Hepatic stellate cell (primary cell): ENCODE measurements around the gene KCNH5.
A peak's percentile ranks its signal among the peaks of the same experiment; 100 is the strongest.

Experiments
- DNase-seq: peaks from one replicate; pipeline ENCODE4 v3.0.0; 2011; ENCODE audit warnings: low spot score

KCNH5 gene, protein sequence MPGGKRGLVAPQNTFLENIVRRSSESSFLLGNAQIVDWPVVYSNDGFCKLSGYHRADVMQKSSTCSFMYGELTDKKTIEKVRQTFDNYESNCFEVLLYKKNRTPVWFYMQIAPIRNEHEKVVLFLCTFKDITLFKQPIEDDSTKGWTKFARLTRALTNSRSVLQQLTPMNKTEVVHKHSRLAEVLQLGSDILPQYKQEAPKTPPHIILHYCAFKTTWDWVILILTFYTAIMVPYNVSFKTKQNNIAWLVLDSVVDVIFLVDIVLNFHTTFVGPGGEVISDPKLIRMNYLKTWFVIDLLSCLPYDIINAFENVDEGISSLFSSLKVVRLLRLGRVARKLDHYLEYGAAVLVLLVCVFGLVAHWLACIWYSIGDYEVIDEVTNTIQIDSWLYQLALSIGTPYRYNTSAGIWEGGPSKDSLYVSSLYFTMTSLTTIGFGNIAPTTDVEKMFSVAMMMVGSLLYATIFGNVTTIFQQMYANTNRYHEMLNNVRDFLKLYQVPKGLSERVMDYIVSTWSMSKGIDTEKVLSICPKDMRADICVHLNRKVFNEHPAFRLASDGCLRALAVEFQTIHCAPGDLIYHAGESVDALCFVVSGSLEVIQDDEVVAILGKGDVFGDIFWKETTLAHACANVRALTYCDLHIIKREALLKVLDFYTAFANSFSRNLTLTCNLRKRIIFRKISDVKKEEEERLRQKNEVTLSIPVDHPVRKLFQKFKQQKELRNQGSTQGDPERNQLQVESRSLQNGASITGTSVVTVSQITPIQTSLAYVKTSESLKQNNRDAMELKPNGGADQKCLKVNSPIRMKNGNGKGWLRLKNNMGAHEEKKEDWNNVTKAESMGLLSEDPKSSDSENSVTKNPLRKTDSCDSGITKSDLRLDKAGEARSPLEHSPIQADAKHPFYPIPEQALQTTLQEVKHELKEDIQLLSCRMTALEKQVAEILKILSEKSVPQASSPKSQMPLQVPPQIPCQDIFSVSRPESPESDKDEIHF

DNA sequence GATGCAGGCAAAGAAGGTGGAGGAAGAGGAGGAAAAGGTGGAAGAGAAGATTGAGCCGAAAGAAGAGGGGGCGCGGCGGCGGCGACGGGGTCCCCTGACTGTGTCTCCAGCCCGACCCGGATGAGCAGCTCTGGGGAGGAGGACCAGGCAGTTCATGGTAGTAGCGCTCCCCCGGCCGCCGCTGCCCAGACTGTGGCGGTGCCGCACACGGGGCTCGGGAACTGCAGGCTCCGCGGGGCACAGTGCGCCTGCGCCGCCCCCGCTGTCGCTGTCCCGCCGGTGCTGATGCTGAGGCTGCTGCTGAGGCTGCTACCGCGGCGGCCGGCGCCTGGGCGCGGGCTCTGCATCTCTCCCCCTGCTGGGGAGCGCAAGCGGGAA, at the start of gene KCNH5:
KCNH5 (minus strand) TSS at position 225 of the 378 bp plus-strand sequence. CDS start 272 bp downstream, outside the sequence.
- peak; percentile 78 for DNase-seq

DNA sequence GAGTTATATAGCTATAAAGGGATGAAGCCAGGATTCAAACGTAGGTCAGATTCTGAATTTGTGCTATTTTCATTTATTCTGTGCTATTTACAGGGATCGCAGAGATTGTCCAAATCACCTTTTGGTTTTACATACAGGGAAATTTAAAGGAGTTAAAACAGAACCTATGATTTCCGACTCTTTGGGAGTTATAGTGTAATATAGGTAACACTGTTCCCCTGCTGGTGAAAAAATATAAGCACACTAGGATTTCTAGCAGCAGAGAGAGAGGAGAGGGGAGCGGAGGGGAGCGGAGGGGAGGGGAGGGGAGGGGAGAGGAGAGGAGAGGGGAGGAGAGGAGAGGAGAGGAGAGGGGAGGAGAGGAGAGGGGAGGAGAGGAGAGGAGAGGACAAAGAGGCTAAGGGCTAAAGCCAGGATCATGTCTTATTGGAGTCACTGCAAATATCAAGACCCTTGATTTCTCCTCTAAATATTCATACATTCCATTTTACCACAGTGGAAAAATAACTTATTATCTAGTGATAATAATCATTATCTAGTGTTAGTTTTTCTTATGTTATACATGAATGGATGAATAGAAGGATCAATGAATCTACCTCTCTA, 46.2 kb upstream of the KCNH5 start:
- DNase-seq: no peak

DNA sequence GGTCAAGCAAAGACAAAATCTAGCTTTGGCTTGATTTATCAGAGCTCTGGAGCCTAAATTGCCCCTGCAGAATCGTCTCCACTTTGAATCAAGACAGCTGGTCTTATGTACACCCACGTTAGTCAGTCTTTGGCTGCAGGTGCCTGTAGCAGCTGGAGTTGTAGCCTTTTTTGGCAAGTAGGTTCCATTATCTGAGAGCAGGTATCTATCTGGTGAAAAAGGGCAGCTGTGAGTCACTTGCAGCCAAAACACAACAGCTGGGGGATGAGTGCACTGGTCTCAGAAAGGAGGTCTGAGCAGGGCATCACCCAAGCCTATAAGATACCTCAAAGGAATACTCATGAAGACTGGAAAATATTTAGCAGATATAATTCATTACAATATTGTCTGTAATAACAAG, 43.6 kb upstream of the KCNH5 start:
- DNase-seq: no peak

DNA sequence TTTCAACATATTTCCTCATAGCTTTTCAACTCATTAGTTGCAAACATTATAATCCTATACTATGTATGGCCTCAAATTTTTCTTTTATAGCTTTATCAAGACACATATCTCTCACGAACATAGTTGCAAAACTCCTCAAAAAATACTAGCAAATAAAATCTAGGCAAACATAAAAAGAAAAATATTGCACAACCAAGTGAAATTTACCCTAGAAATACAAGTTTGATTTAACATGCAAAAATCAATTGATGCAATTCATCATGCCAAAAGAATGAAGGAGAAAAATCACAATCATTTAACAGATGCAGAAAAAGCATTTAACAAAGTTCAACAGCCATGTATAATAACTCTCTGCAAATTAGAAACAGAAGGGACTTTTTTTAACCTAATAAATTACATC, 33.3 kb upstream of the KCNH5 start:
- no peak for DNase-seq

DNA sequence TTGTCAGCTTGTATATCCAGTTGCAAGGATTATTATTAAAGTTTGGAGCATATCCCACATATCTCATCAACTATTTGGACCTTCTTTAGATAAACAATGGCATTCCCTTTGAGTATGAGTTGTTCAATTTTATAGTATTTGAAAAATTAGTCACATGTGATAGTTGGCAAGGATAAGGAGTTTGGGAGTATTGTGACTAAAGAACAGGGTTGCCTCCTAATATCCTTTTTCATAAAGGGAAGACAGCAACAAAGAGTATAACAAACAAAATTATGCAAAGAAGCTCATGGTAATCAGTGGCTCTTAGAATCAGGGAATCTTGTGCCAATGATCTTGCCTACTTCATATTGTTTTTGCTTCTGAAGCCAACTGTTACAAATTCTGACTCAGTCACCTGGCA, 31.2 kb upstream of the KCNH5 start:
- DNase-seq: no peak

DNA sequence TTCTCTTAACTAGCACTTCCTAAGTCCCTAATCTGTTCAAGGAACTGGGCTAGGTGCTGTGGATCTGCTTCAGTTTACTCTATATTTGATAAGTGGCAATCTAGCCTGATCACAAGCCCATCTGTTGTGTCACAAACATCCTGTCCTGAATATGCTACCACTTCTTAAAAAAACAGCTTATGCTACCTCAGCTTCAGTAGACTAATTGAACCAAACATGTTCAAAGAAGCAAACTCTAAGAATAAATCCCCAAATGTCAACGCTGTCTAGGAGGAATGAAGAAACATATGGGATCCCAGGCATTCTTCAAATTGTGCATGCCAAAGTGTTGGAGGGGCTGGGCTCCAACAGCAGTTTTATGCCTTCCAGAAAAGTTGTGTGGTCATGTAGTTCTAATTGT, 10.4 kb upstream of the KCNH5 start:
- no peak for DNase-seq

DNA sequence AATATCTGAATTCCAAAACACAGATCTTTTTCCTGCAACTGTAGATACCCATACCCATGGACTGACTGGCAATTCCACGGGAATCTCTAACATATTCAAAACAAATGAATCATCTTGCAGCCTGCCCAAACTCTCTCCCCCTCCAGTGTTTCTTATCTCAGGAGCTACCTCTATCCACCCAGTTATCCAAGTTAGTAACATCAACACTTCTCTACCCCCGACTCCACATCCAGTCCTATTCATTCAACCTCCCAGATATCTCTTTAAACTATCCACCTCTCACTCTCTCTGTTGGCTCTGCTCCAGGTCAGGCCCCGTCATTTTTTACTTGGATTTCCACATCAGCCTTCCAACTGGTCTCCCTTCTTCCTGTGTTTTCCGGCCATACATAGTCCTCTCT, 6.7 kb upstream of the KCNH5 start:
- DNase-seq: no peak

DNA sequence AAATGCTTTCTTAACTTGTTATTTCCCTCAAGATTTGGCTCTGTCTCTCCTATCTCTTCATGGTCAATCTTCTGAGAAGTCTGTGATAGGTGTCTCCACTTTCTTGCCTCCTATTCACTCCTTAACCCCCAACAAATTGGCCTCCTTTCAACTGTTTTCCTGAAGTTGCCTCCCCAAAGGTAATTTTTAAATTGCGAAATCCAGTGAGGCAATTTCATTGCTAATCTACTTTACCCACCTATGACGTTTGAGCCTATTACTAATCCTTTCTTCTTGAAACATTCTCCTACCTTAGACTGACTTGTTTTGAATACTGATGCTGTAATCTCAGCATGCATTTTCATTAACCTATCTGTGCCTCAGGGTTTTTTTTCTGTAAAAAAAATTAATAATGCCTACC, 6.0 kb upstream of the KCNH5 start:
- no peak for DNase-seq

DNA sequence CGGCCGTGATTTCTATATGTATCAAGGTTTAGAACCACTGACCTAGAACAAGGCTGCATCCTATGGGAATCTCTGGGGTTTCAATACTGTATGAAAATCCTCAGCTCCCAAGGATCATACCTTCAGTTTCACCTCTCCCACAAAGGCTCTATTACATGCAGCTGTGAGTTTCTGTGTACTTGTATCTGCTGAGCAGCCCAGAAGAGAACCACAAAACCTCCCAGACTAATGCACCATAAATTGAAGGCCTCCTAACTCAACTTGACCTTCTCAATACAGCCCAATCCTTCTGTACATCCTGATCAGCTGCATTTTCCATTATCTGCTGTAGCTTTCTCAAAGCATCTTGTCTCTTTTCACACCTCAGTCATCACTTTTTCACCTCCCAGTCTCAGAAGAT, 5.4 kb upstream of the KCNH5 start:
- DNase-seq: no peak

DNA sequence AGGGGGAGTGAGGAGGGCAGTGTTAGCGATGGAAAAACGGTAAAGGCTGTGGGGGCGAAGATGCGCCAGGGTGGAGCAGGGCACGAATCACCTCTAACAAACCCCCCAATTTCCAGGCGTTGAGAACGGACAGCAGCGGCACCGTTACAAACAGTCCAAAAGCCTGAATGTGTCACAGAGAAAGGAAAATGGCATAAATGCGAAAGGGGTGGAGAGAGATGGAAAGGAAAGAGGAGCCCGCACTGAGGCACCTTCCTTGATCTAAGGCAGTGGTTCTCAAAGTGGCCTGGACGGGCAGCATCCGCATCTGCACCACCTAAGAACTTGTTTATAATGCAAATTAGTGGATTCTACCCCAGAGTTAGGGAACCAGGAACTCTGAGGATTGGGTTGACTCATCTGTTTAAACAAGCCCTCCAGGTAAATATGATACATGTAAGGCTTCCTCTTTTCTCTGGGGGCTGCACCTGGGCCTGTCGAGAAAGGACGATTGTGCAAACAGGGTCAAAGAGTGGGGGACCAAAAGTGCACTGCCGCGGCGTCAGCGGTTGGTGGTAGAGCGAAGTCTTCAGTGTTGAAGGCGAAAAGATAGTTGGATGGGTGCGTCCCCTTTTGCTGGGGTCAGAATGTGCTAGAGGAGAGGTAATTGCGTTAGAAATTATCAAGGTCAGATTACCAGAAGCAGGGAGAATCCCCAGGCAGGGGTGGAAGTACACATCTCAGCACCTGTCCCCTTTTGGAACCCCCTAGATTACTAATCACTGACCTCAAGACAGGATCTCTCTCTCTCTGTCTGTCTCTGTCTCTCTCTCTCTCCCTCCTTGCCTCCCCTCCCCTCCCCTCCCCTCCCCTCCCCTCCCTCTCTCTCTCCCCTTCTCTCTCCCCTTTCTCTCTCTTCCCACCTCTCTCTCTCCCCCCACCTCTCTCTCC, 1.3 kb upstream of the KCNH5 start:
- no peak for DNase-seq

DNA sequence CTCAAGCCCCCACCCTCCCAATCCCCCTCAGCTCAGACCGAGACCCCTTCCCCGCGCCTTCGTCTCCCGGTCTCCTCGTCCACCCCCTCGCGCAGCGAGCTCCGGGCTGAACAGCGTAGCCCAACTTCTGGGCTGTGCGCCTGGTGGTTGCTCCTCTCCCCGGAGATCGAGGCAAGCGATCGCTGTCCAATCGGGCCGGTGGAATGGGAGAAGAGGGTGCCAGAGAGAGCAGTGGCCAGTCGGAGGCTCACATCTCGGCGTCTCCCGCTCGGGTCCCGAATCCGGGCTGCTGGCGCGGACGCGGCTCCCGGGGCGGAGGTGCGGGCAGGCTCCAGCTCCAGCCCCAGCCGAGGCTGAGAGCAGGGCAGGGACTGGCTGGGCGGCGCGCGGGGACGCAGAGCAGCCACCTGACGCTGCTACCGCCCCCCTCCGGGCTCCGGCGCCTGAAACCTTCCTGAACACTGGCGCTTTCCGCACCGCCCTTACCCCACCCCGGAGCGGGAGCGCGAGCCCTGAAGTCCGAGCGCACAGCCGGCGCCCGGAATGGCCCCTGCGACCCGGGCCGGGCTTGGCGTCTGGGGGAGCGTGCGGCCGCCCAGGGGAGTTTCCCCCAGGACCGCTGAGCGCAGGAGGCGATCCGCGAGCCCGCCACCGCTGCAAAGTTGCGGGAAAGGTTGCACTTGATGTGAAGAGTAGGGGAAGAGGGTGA, 508 bp upstream of the KCNH5 start:
- peak; percentile 50 for DNase-seq

DNA sequence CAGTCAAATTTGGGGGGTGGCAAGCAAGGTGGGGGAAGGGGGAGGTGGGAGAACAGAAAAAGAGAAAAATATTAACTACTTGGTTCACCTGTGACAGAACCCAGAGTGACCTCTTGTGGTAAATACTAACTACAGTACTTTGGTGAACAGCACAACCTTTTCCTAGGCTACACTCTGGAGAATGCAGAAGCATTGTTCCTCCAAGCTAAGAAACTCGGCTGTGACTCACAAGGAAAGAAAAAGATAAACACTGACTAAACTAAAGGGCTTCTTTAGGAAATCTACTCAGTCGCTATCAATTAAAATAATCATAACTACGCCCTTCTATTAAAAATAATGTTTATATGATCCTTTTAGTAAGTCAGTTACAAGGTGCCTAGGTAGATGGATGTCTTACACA, 5.4 kb downstream of the KCNH5 start:
- DNase-seq: no peak

DNA sequence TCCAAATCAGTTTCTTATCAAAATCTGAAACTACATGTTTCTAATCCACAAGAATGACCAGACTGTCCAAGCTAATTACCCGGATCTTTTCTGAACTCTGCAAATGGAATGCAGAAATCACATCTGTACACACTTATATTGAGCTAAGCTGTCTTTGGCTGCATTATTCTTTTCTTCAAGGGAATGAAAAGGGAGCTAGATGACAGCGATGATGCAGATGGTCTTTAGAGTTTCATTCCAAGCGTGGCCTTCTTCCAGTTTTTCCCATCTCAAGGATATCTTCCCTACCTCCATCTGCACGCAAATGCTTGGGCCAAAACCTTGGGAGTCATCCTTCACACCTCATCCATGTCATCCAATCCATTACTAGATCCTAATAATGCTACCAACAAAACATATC, 12.6 kb downstream of the KCNH5 start:
- DNase-seq: no peak

DNA sequence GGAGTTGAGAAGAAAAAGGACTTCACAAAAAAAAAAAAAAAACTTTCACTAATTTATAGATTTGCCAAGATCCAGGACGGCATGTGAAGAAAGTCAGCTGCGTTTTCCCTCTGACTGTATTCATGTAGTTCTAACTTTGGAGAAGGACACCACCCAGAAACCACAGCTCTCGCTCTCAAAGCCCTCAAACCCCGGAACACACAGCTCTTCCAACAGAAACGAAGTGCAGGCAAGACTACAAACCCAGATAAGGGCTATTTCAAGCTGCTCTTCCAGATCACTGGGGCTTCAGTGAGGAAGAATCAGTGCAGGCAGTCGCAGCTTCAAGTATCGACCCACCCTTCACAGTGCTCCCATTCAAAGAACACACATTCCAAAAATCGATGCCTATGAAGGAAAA, 13.2 kb downstream of the KCNH5 start:
- no peak for DNase-seq

DNA sequence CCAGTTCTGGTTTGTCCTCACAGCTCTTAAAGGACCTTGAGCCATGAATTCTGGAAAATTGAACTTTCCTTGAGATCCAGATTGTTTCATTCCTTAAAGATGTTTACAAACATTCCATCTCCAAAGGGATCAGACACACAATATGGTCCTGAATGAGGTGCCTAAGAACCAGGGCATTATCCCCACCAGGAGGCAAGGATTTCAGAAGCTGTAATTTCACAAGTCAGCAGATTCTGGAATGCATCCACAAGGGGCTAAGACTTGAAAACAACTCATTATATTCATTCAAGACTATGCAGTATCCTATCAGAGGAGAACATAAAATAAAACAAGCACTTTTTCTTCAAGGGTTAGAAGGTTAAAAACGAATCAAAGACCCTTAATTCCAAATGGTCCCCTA, 15.1 kb downstream of the KCNH5 start:
- no peak for DNase-seq

DNA sequence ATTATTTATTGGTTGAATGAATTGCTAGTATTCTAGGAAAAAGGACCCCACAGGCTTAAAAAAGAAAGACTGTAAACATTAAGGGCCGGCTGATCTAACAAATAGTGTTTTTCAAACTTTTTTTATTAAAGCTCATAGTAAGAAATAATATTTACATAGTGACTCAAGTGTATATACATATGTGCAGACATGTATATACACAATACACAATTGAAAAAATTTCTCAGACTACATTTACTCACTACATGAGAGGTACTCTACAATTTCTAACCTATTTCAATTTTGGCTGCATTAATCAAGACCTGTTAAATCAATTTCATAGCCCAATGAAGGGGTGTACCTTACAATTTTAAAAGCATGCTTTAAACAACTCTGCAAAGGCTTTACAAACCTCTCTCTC, 17.5 kb downstream of the KCNH5 start:
- no peak for DNase-seq

DNA sequence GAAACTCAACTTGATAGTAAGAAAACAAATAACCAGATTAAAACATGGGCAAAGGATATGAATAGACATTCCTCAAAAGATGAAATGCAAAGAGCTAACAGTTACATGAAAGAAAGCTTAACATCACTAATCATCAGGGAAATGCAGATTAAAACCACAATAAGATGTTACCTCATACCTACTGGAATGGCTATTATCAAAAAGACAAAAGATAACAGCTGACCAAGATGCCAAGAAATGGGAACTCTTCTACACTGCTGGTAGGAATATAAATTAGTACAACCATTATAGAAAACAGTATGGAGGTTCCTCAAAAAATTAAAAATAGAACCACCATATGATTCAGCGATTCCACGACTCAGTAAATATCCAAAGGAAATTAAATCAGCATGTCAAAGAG, 18.8 kb downstream of the KCNH5 start:
- DNase-seq: no peak

DNA sequence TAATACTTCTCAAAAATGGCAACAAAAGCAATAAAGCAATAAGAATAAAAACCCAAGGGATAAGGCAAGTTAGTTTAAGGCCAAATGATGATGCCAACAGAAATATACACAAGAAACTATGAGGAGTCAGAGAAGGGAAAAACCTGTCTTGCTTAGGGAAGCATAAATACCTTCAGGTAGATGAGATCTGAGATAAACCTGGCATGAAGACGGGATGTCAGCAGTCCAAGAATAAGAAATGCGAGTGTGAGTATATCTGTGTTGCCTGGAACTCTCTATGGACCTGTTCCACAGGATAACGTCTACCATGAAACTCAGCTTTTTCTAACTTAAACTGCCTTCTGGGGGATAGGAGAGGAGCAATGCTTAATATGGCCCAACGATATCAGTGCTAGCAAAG, 30.6 kb downstream of the KCNH5 start:
- no peak for DNase-seq

DNA sequence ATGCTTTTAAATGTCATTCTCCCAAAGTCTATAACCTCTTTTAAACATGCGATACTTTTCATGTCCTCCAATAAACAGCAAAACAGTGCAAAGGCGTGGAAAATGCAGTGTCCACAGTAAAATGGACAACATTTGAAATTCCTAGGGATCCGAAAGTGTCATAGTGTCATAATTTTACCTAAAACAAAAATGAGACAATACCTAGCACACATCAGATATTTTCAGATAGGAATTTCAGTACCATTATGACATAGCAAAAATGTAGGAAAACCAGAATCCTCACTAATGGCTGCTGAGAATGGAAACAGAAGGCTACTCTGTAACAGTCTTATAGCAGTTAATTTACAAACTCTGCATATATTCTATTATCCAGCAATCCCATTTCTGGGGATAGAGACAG, 33.1 kb downstream of the KCNH5 start:
- no peak for DNase-seq

DNA sequence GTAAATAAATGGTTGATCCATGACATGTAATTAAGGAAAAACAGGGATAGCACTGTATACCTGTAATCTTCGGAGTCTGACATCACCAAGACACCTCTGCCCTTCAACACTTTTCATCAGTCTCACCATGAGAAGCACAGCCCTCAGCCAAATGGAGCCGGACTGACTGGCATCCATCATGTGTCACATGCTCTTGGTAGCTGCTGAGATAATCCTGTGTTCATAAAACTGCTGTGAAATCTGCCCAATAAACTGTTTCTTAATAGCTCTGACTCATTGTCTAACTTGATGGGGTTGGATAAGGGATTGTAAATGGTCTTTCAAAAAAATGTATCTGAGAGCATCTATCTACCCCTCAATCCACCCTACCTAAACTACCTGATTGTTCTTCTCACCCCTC, 33.6 kb downstream of the KCNH5 start:
- DNase-seq: no peak

DNA sequence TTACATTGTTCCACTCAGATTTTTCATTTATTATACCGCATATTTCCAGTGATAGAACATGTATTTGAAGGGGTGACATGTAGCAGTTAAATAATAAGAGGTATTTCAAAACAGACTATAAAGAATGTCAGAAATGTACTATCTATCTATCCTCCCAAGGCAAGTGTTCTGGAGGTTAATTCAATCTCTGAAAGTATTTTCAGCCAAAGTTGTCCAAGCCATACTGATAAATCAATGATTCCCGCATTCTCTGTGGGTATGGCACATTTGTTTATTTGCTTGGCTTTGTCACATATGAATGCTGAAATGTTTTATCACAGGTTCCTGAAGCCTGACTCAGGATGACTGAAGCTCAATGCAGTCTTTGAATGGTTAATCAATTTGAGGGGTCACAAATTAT, 35.8 kb downstream of the KCNH5 start:
- DNase-seq: no peak
